ENCODE measurements around the gene PALB2.
A peak's percentile ranks its signal among the peaks of the same experiment; 100 is the strongest.
"Not testable (repeated sequence)": the region's sequence is repeated elsewhere in the genome, so short reads cannot be mapped to it uniquely, and the experiment has no call there.

PALB2 gene

DNA sequence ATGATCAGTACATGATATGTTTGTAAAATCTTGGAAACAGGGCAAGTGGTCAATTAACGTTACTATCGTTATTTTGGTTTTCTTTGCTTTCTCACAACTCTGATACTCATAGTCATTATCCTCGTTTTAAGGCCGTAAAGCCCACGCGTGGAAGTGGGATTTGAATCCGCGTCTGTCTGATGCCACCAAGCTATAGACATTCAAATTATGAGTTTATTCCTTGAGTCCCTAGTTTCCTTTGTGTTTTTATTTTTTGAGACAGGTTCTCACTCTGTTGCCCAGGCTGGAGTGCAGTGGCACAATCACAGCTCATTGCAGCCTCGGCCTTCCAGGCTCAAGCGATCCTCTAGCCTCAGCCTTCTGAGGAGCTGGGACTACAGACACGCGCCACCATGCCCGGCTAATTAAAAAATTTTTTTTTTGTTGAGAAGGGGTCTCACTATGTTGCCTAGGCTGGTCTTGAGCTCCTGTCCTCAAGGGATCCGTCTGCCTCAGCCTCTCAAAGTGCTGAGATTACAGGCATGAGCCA is 1.2 kb upstream of the PALB2 start:
- DNase-seq (ENCODE audit: low read depth in 2 of 2), result no peak

DNA sequence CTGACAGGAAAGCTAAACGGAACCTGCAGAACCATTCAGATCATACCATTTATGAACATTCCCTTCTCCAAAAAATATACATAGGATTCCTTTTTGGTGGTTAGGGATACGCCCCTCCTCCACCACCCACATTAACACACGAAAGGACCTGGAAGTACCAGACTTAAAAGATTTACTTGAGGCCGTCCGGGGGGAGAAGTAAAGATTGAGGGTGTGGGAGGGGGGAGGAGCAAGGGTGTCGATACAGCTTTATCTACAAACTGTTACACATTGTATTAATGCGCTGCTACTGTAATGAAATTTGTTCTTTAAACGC is 537 bp downstream of the PALB2 start:
- DNase-seq (ENCODE audit: low read depth in 2 of 2), result no peak

DNA sequence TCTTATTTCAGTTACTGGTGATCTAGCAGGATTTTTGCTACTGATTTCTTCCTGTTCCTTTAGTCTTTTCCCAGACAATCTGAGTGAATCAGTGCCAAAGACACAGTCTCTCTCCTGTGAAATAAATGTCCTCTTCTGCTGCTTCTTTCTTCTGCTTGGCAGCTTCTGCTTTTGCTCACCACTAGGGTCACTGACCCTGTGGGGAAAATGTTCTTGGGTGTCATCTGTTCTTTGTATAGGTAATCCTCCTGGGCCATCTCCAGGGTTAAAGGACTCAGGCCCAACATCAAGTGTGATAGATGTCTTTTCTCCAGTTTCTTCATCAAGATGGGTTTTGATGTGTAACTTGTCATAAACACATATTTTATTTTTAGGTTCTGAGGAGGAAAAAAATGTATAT is 5.2 kb downstream of the PALB2 start:
- no peak for DNase-seq (ENCODE audit: low read depth in 2 of 2)

DNA sequence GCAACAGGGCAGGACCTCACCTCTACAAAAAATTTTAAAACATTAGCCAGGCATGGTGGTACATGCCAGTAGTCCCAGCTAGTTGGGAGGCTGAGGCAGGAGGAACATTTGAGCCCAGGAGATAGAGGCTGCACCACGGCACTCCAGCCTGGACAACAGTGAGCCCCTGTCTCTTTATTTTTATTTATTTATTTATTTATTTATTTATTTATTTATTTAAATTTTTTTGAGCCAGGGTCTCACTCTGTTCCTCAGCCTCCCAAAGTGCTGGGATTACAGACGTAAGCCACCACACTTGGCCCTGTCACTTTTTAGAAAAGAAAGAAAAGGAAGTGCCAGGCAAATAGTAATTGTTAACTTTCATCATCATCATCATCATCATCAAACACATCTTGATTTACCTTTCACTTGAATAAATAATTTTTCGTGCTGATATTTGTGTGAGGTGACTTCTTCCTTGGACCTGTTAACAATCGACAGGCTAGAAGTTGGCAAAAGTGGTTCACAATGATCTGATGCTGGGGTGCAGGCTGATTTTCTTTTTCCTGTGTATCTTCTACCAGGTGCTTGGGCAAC is 6.6 kb downstream of the PALB2 start:
- DNase-seq (ENCODE audit: low read depth in 2 of 2), result no peak

DNA sequence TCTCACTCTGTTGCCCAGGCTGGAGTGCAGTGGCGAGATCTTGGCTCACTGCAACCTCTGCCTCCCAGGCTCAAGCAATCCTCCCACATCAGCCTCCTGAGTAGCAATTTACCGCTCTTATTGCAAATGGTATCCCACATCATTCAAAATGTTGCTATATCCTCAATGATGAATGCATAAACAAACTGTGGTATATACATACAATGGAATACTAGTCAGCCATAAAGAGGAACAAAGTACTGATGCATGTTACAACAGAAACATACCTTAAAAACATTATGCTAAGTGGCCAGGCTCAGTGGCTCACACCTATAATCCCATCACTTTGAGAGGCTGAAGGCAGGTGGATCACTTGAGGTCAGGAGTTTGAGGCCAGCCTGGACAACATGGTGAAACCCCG is 9.2 kb downstream of the PALB2 start:
- not testable (repeated sequence) for DNase-seq (ENCODE audit: low read depth in 2 of 2)

DNA sequence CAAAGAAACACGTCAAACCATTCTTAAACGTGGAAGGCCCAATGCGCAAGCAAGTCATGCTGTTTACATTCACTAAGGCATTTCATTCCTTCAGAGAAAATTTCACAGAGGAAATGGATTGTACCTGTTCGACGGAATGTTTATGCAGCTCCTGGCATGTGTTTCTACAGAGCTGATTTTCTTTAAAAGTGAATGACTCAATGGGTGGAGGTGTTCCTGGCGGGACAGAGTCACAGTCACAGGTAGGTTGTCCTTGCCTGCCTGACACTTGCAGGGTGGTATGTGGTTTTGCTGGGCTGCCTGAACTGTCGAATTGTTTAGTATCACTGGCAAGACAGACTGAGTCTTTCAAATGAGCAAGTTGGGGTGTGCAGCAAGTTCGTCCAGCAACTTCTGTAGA is 11.6 kb downstream of the PALB2 start:
- no peak for DNase-seq (ENCODE audit: low read depth in 2 of 2)

DNA sequence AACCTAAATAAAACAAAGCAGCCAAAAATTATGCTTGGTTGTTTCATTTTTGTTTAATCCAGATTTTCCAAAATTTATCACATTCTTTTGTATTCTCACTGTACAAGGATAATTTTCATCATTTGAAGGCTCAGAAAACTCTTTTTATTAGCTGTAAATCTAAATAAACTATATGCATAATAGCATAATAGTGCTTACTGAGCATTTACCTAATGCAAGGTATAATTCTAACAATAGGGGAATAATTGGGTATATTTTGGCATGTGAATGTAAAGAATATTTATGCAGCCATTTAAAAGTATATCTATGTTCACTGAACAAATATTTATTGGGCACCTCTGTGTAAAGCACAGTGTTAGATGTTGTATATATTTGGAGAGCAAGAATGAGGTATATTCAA is 17.0 kb downstream of the PALB2 start:
- DNase-seq (ENCODE audit: low read depth in 2 of 2), result no peak

DNA sequence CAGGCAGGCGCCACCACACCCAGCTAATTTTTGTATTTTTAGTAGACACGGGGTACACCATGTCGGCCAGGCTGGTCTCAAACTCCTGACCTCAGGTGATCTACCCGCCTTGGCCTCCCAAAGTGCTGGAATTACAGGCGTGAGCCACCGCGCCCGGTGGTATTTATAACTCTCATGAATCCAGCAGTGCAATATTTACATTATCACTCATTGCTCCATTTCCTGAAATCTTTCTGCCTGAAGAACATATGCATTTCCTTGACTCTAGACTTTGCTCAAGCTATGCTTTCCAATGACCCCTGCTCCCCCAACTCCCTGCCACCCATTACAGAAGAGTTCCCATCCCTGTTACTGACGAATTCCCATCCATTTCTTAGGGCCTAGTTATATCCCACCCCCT is 25.3 kb downstream of the PALB2 start:
- no peak for DNase-seq (ENCODE audit: low read depth in 2 of 2)

DNA sequence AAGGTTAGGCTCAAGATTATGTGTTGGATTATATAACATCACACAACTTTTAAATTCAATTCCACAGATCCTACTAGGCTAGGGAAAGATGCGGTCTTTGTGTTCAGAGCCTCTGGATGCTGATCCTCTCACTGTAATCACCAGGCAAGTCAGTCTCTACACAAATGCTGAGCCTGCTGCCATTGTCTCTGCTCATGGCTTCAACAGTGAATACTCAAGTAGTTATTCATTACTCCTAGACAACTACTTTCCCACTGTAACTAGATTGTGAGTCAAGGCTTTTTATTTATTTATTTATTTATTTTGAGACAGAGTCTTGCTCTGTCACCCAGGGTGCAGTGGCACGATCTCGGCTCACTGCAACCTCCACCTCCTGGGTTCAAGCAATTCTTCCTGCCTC is 29.2 kb downstream of the PALB2 start:
- DNase-seq (ENCODE audit: low read depth in 2 of 2), result no peak

DNA sequence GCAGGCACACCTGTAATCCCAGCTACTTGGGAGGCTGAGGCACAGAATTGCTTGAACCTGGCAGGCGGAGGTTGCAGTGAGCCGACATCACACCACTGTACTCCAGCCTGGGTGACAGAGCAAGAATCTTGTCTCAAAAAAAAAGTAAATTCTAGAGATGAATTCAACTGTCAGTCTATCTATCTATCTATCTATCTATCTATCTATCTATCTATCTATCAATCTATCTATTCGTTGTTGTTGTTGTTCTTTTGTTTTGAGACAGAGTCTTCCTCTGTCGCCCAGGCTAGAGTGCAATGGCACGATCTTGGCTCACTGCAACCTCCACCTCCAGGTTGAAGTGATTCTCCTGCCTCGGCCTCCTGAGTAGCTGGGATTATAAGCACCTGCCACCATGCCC is 30.2 kb downstream of the PALB2 start:
- DNase-seq (ENCODE audit: low read depth in 2 of 2), result not testable (repeated sequence)

DNA sequence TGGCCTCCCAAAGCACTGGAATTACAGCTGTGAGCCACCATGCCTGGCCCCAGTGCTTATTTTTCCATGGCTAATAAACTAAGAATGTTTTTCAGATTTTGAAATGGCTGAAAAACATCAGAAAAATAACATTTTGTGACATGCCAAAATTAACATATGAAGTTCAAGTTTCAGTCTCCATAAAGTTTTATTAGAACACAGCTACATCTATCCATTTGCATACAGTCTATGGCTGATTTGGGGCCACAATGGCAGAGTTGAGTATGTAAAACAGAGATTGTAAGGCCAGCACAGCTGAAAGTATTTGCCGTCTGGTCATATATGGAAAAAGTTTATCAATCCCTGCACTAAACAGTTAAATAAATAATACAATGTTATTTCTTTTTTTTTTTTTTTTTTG is 31.2 kb downstream of the PALB2 start:
- DNase-seq (ENCODE audit: low read depth in 2 of 2), result no peak

DNA sequence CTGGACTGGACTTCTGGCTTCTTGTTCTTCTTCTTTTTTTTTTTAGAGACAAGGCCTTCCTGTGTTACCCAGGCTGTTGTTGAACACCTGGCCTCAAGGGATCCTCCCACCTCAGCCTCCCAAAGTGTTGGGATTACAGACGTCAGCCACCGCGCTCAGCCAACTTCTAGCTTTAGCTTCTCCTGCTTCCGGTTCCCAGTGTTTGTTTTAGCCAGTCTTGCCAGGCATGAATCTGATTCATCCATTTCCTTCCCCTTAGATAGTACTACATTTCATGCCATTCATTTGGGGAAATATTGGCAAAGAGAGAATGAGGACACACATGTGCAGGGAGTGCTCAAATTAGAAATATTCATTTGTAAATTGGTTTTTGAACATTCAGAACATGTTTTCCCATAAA is 32.9 kb downstream of the PALB2 start:
- no peak for DNase-seq (ENCODE audit: low read depth in 2 of 2)

DNA sequence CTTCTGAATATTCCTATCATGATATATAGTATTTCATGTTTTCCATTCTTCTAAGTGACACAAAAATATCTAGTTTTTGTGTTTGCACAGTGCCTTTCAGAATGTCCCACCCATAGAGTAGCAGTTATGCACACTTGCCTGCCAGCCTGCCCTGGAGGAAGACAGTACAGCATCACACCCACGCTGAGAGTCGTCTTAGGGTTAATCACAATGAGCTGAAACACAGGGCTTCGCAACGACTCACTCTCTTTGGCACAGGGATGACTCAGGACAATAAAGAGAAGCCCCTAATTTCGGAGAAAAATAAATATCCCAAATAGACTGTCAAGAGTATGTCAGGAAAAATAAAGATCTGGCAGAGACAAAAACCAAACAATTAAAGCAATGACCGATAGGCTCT is 33.4 kb downstream of the PALB2 start:
- DNase-seq (ENCODE audit: low read depth in 2 of 2), result no peak

DNA sequence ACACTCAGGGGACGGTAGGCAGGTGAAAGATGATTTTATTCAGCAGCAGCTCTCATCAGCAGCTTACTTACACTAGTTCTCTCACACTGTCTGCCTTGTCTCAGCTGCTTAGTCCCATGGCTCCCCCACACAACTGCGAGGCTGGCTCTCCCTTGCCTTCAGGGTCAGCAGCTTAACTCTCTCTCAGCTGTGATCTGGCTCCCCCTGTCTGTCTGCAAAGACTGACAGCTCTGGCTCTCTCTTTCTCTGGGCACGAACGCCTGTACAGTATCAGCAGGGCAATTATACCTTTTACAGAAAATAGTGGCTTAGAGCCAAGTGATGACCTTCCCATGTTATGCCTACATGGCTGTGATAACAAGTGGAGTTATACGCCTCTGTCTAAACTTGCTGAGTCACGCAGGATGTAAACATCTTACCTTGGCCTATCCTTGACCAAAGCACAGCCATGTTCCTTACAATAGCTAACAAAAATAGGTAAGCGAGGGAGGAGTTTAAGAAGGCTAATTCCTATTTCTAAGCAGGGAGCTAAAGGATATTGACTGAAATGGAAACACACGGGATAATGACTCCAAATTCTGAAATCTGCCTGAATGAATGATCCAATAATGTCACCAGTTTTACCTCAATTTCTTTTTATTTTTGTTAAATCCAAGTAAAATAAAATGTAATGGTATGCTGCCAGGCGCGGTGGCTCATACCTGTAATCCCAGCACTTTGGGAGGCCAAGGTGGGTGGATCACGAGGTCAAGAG is 43.9 kb downstream of the PALB2 start:
- DNase-seq (ENCODE audit: low read depth in 2 of 2), result no peak

DNA sequence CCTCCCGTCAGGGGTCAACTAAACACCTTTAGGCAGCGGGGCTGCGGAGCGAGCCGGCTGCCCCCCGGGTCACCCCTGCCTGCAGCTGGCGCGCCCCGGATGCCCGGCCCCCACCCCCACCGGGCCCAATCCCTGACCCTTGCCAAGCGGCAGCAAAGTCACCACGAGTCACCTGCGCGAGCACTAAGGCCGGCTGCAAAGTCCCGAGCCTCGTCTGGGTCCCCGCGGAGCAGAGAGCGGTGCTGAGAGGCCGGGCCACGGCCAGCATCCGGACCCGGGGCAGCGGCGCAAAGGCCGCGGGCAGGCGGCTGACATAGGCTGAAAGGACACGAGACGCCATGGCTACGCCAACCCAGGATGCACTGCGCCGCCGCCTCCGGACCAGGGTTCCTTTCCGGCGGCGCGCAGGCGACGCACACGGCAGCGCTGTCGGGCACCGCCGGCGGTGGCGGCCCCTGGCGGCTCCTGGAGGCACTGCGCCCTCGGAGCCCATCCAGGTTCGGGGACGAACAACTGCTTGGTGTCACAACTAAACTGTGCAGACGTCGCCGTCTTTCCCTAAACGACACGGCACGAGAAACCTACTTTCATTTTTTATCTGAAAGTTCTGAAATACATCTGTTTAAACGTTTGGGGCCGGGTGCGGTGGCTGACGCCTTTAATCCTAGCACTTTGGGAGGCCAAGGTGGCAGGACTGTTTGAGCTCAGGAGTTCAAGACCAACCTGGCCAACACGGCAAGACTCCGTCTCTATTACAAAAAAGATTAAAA is 45.0 kb downstream of the PALB2 start, which contains the start of gene NDUFAB1:
NDUFAB1 (minus strand) TSS at position 366 of the 770 bp plus-strand sequence; CDS start at position 340, 26 bp downstream.
- peak; percentile 83 to 86 for DNase-seq (ENCODE audit: low read depth in 2 of 2)

DNA sequence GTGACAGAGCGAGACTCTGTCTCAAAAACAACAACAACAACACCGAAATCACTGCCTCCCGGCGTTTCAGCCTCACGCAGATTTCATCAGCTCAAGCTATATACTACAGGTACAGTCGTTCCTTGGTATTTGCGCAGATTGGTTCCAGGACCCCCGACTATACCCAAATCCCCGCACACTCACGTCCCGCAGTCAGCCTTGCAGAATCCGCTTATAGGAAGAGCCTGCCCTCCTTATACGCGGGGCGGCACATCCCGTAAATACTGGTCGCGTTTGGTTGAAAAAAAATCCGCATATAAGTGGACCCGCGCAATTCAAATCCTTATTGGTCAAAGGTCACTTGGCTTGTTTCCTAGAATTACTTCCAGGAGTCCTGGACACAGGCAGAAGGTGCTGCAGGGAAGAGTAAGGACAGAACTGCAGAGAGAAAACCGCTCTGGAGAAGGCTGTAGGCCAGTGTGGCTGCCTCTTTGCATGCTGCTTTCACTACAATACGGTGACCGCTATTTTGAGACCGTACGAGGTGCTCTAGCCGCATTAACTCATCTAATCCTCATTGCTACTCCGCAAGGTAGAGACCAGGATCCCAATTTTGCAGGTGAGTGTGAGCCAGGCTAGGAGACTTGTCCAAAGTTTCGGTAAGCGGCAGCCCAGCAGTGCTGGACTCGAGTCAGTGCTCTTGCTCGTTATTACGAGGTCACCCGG is 45.7 kb downstream of the PALB2 start:
- no peak for DNase-seq (ENCODE audit: low read depth in 2 of 2)

DNA sequence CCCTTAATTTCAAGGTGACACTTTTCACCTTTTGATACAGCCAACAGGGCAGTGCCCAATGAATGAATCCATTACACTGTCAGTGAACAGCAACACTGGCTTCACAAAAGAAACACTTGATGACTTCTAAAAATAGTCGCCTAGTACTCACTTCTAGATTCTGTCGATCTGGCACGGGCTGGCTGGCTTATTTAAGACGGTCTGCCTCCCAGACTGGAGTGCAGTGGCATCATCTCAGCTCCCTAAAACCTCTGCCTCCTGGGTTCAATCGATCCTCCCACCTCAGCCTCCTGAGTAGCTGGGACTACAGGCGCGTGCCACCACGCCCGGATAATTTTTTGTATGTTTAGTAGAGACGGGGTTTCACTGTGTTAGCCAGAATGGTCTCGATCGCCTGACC is 46.9 kb downstream of the PALB2 start:
- no peak for DNase-seq (ENCODE audit: low read depth in 2 of 2)

DNA sequence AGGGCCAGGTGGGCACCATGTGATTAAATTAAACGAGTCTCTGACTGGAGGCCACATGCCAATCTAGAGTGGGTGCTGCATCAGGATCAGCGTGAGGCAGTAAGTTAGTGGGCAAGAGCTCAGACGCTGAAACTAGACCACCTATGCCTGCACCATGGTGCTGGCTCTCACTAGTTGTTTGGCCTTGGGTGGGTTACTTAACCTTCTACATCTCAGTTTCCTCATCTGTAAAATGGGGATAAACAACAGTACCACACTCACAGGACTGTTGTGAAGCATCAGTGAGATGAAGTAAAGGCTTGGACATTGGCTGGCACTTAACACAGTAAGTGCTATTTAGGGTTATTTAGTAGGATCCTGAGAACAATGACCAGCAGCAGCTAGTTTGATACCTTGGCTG is 50.9 kb downstream of the PALB2 start:
- DNase-seq (ENCODE audit: low read depth in 2 of 2), result no peak

DNA sequence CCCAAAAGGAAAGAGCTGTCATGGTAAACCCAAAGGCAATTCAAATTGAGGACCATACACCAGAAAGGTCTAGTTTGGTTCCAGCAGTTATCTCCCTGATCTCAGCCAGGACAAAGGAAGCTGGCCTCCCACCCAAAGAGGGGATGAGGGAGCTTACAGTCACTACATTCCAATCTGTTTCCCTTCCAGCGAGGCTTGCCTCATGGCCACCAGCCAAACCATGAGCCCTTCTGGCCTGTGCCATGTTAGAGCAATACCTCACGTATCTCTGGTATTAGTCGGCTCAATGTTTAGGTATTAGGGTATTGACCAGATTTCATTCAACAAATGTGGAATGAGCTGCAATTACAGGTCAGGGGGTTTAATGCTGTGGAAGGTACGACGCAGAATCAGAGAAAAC is 53.4 kb downstream of the PALB2 start:
- no peak for DNase-seq (ENCODE audit: low read depth in 2 of 2)

DNA sequence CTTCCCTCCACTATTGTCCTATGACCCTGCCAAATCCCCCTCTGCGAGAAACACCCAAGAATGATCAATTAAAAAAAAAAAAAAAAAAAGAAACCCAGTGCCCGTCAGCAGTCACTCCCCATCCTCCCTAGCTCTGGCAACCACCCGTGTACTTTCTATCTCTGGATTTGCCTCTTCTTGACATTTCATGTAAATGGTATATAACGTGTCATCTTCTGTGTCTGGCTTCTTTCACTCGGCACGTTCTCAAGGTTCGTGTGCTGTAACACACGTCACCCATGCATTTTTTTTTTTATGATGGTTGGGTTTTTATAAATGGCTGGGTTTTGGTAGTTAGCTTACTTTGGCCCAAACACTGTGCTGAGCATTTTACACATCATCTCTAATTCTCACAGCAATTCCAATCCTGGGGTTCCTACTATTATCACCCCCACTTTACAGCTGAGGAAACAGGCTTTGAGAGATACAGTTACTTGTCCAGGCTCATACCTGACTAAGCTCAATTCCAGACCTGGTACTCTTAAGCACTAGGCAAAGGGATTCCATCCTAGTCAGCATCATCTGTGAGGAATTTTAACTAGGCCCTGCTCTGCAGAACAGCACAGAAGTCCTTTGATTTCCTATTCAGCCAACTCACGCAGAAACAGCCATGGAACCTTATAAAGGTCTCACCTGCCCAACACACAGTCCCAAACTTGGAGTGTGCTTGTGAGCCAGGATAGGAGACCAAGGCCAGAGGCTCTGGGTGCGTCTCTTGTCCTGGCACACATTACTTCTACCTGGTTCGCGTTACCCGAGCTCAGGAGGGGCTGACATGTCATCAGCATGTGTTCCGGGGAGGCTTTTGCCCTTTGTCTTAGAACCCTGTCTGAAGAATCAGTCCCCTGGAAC is 56.7 kb downstream of the PALB2 start:
- DNase-seq (ENCODE audit: low read depth in 2 of 2), result no peak

DNA sequence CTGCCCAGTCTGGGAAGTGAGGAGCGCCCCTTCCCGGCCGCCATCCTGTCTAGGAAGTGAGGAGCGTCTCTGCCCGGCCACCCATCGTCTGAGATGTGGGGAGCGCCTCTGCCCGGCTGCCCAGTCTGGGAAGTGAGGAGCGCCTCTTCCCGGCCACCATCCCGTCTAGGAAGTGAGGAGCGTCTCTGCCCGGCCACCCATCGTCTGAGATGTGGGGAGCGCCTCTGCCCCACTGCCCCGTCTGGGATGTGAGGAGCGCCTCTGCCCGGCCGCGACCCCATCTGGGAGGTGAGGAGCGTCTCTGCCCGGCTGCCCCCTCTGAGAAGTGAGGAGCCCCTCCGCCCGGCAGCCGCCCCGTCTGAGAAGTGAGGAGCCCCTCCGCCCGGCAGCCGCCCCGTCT is 57.8 kb downstream of the PALB2 start:
- DNase-seq (ENCODE audit: low read depth in 2 of 2), result not testable (repeated sequence)

Data from stimulated activated CD8-positive, alpha-beta memory T cell treated with anti-CD3 and anti-CD28 coated beads, Interleukin-15, amount 100 ng/mL, for 48 hours (primary cell).